K562 (cell line): ENCODE data around the gene SAMD4A. TPM values are rescaled to one million over a fixed set of nuclear protein-coding genes. Genes with fewer than 3 reads are reported as not detected.

Source experiments
- AFF1 ChIP-seq, 2 experiments: fragments of 450-650 bp; IDR thresholded peaks; 2 replicates each; pipeline ENCODE4 v1.6.1; 2018; ENCODE audit warnings: mild to moderate bottlenecking in 2 of 2, low read depth in 1 of 2; ENCODE audit not compliant: partially characterized antibody in 2 of 2
- CLOCK ChIP-seq: fragments of 250-450 bp; sonication (Bioruptor Pico); IDR thresholded peaks from 2 replicates; pipeline ENCODE4 v1.4.0; 2020; ENCODE audit warnings: mild to moderate bottlenecking, moderate library complexity, borderline replicate concordance
- E2F1 ChIP-seq: sonication (generic); formaldehyde crosslinking; IDR thresholded peaks from 2 replicates; pipeline ENCODE4 v1.8.1; 2023; ENCODE audit warnings: mild to moderate bottlenecking, missing genetic modification reagents, moderate library complexity
- POLR2H ChIP-seq: IDR thresholded peaks from 2 replicates; pipeline ENCODE4 v1.6.1; 2016; ENCODE audit warnings: missing genetic modification characterization, low read depth, mild to moderate bottlenecking, control low read depth, missing compliant biosample characterization, moderate library complexity
- POLR3G ChIP-seq: IDR thresholded peaks from 2 replicates; pipeline ENCODE4 v1.6.1; 2011; ENCODE audit not compliant: insufficient read length, insufficient replicate concordance; ENCODE audit errors: extremely low read depth
- RFX5 ChIP-seq: IDR thresholded peaks from 2 replicates; pipeline ENCODE4 v1.6.1; 2011; ENCODE audit warnings: low read depth, mild to moderate bottlenecking, improper control_type of control experiment, low read length
- SMAD2 ChIP-seq: fragments of 150-350 bp; IDR thresholded peaks from 2 replicates; pipeline ENCODE4 v1.6.1; 2014; ENCODE audit warnings: low read depth, mild to moderate bottlenecking, low read length
- TOE1 ChIP-seq, 2 experiments: fragments of 450-650 bp in 1 of 2; sonication (generic) in 1 of 2; formaldehyde crosslinking in 1 of 2; IDR thresholded peaks; 2 replicates each; pipeline versions ENCODE4 v1.7.1 to v1.8.0; 2016 to 2022; ENCODE audit warnings: borderline replicate concordance in 2 of 2, mild to moderate bottlenecking in 2 of 2, antibody characterized with exemption in 1 of 2, inconsistent platforms in 1 of 2, low read depth in 1 of 2, missing genetic modification reagents in 1 of 2, moderate library complexity in 1 of 2
- ZNF764 ChIP-seq: fragments of 250-450 bp; sonication (Bioruptor Pico); IDR thresholded peaks from 2 replicates; pipeline ENCODE4 v1.4.0; 2020; ENCODE audit warnings: low read depth, mild to moderate bottlenecking, moderate library complexity
- polyA plus RNA-seq, 8 experiments: library from polyadenylated mRNA; depleted of rRNA in 4 of 8; stranded (reverse) in 5 of 8; unstranded in 3 of 8; fragments of >200 nt; fragmentation: Nextera tagmentation in 2 of 8; fragmentation: Illumina TruSeq in 1 of 8; extraction: Ambion mirVana in 2 of 8; extraction: Trizol in 1 of 8; gene quantifications; 2 replicates each; pipeline versions ENCODE4 v1.2.1 to v1.2.3, GENCODE V29; 2011 to 2014; ENCODE audit warnings: inconsistent platforms in 1 of 8, missing spikeins in 1 of 8
- total RNA-seq, 7 experiments: library from RNA; depleted of rRNA in 6 of 7; stranded (reverse); fragments of >200 nt in 6 of 7; fragmentation: Illumina TruSeq in 2 of 7; extraction: Trizol in 2 of 7; gene quantifications; 2 replicates each; pipeline versions ENCODE4 v1.2.1 to v1.2.3, GENCODE V29; 2011 to 2021; ENCODE audit warnings: low replicate concordance in 1 of 7

The SAMD4A gene
- total and polyA plus RNA-seq, 9 of the 15 experiments (the other 6 are each of a cell fraction or from before 2014, with no cell fraction given), result 0.66 to 6.8 (median 3.3) TPM

GRCh38 chr14:54828037-54828436 lies 261.1 kb downstream of the SAMD4A start (continued):
- TF ChIP-seq E2F1 (CRISPR knock-in tag) (no peak), POLR3G (no peak), AFF1 (IDR thresholded peaks at IDR 0.05; ENCODE audit: low read depth in 1 of 2, partially characterized antibody in 2 of 2) (no peak), CLOCK (CRISPR knock-in tag) (no peak), RFX5 (no peak), TOE1 (IDR thresholded peaks at IDR 0.05; ENCODE audit: borderline replicate concordance) (no peak), TOE1 (CRISPR knock-in tag; IDR thresholded peaks at IDR 0.05; ENCODE audit: borderline replicate concordance, low read depth) (no peak), SMAD2 (no peak), ZNF764 (CRISPR knock-in tag) (no peak), POLR2H (no peak)
